ENCODE measurements around the gene LIPC. TPM values are rescaled to one million over a fixed set of nuclear protein-coding genes. Genes with fewer than 3 reads are reported as not detected.

The LIPC gene
- total and polyA plus RNA-seq, 12 donors, result 0.22 to 1.3 (median 0.42) TPM; not detected in 1

DNA sequence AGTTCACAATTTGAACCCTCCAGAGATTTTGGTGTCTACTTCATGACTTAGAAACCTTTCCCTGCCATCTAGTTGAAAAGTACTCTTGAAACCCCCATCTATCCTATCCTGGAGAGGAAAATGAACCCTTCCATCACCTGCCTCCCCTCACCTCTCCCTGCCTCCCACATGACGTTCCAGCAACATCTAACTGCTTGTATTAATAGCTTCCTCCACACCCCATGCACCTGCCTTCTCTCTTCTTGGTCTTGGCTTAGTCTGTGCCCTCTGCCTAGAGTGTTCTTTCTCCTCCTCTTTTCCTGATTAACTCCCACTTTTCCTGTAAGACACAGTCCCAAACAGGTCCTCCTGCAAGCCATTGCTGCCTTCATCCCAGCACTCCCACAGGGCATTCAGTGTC is 107.8 kb downstream of the LIPC start:
- H3K36me3 ChIP-seq, result no peaks in the 10 kb centered on the region
- intact Hi-C loops (cut with DNase I), result no loop called here
- H3K4me3 ChIP-seq, result no peak overlapping the region
- H3K9me3 ChIP-seq, result peaks cover 0 to 3% (median 0%) of the 10 kb centered on the region in 11 donors
- TF ChIP-seq, protein P1, sequence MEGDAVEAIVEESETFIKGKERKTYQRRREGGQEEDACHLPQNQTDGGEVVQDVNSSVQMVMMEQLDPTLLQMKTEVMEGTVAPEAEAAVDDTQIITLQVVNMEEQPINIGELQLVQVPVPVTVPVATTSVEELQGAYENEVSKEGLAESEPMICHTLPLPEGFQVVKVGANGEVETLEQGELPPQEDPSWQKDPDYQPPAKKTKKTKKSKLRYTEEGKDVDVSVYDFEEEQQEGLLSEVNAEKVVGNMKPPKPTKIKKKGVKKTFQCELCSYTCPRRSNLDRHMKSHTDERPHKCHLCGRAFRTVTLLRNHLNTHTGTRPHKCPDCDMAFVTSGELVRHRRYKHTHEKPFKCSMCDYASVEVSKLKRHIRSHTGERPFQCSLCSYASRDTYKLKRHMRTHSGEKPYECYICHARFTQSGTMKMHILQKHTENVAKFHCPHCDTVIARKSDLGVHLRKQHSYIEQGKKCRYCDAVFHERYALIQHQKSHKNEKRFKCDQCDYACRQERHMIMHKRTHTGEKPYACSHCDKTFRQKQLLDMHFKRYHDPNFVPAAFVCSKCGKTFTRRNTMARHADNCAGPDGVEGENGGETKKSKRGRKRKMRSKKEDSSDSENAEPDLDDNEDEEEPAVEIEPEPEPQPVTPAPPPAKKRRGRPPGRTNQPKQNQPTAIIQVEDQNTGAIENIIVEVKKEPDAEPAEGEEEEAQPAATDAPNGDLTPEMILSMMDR (IDR thresholded peaks at IDR 0.05), result no peak
- no peaks in the 10 kb centered on the region for H3K27me3 ChIP-seq
- DNase-seq, result no peak
- WGBS, 2 donors, result 50 to 61% methylated on average over 1 of the region's 1 CpG
- ATAC-seq, result no peak
- H3K27ac ChIP-seq, result no peak overlapping the region
- no peaks in the 10 kb centered on the region for H3K4me1 ChIP-seq

DNA sequence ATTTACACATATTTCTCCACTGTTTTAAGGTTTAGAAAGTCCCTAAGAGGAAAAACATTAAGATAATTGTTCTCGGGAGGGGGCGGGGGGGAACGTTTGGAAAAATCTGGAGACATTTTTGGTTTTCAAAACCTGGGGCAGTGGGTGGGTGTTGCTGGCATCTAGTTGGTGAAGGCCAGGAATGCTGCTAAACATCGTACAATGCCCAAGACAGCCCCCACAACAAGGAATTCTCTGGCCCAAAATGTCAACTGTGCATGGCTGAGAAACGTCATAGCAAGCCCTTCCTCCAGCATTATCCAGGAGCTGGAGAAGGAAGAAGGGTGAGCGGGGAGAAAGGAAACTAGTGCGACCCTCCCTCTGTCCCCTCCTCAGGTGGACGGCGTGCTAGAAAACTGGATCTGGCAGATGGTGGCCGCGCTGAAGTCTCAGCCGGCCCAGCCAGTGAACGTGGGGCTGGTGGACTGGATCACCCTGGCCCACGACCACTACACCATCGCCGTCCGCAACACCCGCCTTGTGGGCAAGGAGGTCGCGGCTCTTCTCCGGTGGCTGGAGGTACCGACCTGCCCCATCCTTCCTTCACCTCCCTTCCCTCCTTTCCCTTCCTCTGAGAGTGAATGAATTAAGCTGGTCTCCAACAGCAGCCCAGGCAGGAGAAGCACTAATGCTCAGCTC is 109.8 kb downstream of the LIPC start:
- WGBS, 2 donors, result 89 to 90% methylated on average over 22 of the region's 22 CpGs
- intact Hi-C loops (cut with DNase I), result loop anchor here in 1 of 10 donors (10.0 kb wide), 1 partner anchor 277 kb away; no protein-coding TSS in a partner anchor
- no peak for ATAC-seq
- H3K4me1 ChIP-seq, result peaks cover 0 to 6% (median 0%) of the 10 kb centered on the region in 9 donors
- no peaks in the 10 kb centered on the region for H3K36me3 ChIP-seq
- no peaks in the 10 kb centered on the region for H3K27me3 ChIP-seq
- DNase-seq, result no peak
- no peak overlapping the region for H3K4me3 ChIP-seq
- TF ChIP-seq, protein P1 (IDR thresholded peaks at IDR 0.05), result no peak
- peaks cover 0 to 3% (median 0%) of the 10 kb centered on the region in 11 donors for H3K9me3 ChIP-seq
- no peak overlapping the region for H3K27ac ChIP-seq

DNA sequence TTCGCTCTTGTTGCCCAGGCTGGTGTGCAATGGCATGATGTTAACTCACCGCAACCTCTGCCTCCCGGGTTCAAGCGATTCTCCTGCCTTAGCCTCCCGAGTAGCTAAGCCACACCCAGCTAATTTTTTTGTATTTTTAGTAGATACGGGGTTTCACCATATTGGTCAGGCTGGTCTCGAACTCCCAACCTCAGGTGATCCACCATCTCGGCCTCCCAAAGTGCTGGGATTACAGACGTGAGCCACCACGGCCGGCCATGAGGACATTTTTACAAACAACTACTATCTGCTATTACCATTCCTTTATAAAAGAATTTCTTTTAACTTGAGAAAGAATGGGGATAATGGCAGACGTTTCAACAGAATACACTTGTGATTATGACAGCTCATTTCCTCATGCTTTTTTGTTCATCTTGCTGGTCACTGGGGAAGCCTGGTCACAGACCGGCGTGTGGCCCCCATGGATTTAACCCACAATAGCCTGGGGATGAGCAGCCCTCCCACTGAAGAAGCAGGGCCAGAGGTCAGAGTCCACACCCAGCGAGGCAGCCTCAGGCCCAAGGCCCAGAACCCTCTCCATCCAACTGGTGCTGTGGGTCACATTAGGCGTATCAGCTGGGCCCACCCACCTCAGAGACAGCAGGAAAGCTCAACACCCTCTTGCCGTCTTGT is 112.0 kb downstream of the LIPC start:
- intact Hi-C loops (cut with DNase I), result loop anchor here in 1 of 10 donors (10.0 kb wide), 1 partner anchor 279 kb away; no protein-coding TSS in a partner anchor
- Histone ChIP-seq H3K4me3 (no peak overlapping the region), H3K9me3 (peaks cover 0 to 2% (median 0%) of the 10 kb centered on the region in 11 donors), H3K4me1 (peaks cover 0 to 27% (median 11%) of the 10 kb centered on the region in 9 donors), H3K36me3 (no peaks in the 10 kb centered on the region), H3K27me3 (no peaks in the 10 kb centered on the region), H3K27ac (no peak overlapping the region)
- 89 to 91% methylated on average over 17 of the region's 17 CpGs for WGBS, 2 donors
- ATAC-seq (no peak), DNase-seq (no peak)
- TF ChIP-seq, protein P1 (IDR thresholded peaks at IDR 0.05), result no peak

DNA sequence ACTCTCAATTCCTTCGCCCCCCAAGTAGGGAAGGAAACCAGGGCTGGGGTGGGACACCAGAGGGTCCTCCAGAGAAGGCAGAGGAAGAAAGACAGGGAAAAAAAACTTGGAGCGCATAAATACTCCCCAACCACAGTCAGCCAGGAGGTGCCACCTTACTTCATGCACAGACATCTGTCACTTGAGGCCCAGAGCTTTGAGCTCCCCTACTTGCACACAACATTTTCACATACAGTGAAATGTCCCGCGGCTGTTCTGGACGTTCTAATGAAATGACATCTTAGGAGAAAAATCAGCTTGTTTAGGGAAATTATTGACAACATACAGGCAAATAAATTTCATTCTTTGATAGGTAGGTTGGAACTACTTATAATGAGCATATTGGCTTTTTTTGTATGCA is 113.0 kb downstream of the LIPC start:
- ATAC-seq (no peak), DNase-seq (no peak)
- peaks cover 0 to 36% (median 17%) of the 10 kb centered on the region in 9 donors for H3K4me1 ChIP-seq
- no peak overlapping the region for H3K27ac ChIP-seq
- H3K36me3 ChIP-seq, result no peaks in the 10 kb centered on the region
- H3K9me3 ChIP-seq, result no peaks in the 10 kb centered on the region
- WGBS, 2 donors, result 94 to 95% methylated on average over 5 of the region's 5 CpGs
- H3K27me3 ChIP-seq, result no peaks in the 10 kb centered on the region
- no peak overlapping the region for H3K4me3 ChIP-seq
- TF ChIP-seq, protein P1 (IDR thresholded peaks at IDR 0.05), result no peak
- intact Hi-C loops (cut with DNase I), result loop anchor here in 1 of 10 donors (10.0 kb wide), 1 partner anchor 280 kb away; no protein-coding TSS in a partner anchor

Measured in heart right ventricle (tissue), 16 donors.